Activated T-cell treated with anti-CD3 and anti-CD28 coated beads, Interleukin-2, amount 50 U/mL, for 1 hour (primary cell): ENCODE data around the gene AIP.

Source experiments
- DNase-seq: peaks from one replicate; pipeline ENCODE4 v3.0.0-alpha.2; 2020

Gene AIP

DNA sequence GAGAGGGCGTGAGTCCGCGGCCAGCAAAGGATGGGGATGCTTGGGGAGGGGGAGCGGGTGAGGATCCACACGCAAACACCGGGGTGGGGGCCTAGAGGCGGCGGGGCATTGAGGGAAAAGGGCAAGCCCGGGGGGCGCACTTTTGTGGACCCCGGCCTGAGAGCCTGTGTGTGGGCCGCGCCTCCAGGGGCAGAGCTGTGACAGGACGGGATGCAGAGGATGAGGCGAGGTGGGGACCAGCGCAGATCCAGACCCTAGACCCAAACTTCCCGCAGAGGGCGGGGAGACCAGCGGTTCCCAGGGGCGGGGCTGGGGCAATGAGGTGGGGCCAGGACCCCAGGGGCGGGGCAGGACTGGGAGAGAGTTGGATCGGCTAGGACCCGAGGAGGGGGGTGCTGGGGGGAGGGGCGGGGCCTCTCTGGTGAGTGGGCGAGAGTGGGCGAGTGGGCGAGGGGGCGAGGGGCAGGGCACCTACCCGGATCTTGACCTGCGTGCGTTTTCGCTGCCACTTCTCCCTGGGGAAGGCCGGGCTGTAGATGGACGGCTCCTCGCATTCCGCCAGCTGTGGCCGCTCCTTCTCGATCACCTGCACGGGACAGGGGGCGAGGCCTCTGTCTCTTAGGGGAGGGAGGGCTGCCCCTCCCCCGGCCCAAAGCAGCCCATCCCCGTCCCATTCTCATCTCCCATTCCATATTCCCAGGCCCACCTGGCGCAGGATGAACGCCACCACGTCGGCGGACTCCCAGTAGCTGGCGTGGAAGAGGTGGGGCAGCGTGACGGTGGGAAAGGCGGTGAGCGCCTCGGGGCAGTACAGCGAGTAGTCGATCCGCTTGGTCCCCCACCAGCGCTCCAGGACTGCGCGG, 11.8 kb downstream of the AIP start:
- DNase-seq: no peak

DNA sequence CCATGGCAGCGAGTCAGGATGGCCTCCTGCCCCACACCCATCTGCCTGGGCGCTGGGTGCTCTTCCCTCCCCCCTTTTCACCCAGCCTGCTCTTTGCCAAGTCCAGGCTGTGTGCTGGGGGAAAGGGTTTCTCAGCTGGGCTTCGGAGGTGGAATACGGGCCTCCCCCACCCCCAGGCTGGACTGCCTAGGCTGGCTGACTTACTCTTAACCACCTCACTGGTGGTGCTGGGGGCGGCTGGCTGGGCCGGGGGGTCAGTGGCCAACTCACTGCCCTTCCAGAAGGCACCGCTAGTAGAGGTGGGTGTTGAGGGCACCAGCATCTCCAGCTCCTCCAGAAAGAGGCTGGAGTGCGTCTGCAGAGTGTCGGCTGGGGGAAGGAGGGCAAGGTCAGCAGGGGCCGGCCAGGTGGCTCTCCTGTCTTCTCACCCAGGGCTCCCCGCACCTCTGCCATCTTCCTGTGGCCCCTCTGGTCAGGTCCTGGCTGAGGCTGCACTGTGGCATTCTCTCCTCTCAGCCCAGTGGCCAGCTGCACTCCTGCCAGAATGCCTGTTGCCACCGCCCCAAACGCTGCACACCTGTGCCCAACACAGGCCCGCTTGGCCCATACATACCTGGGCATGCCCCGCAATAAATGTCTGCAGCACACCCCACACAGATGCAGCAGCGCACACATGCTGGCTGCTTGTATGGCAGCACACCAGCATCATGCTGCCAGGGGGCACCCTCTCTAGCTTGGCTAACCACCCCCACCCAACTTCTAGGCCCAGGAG, 12.6 kb downstream of the AIP start:
- DNase-seq: no peak

GRCh38 chr11:67496113-67496512, 13.3 kb downstream of the AIP start:
- DNase-seq: no peak

- no peak for DNase-seq
Observed at GRCh38 chr11:67497656-67498291, 14.9 kb downstream of the AIP start.

DNA sequence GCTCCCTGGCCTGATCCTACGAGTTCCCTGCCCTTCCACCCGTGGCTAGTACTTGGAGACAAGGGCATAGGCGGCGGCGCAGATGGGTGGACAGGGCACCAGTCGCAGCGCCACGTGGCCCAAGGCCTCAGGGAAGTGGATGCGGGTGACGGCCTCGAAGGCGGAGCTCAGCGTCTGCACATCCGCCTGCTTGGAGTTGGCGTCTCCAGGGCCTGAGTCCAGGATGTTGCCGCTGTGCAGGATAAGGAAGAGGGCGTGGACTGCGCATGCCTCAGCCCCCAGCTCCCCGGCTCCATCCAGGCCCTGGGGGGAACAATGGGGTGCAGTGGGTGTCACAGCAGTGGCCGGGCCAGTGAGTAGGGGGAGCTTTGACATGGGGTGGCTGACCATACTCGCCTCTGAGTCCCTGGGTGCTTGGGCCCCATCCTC, 15.7 kb downstream of the AIP start:
- DNase-seq: no peak

DNA sequence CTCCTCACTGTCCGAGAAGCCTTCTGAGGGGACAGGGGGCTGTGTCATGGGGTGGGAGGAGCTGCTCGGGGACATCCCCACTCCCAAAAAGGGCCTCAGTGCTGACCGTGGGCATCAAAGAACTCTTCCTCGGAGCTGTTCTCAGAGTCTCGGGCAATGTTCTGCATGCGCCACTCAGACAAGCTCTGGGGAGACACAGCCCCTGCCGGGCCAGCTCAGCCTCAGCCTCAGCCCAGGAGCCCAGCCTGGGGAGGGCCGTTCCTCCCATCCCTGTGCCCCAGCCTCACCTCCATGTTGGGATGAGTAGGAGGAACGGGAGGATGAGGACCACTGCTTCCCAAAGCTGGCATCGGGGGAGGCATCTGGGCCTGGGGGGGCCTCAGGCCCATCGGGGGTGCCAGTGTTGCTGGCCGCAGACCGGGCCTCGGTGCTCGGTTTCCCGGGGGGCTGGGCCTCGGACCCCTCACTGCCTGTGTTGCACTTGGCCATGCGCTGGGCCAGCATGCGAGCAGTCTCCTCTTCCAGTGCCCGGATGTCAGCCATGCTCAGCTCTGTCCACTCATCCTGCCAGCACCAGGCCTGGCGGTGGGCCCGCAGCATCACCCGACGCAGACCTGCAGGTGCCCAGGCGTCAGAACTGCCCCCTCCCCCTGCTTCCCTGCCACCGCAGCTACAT, 17.1 kb downstream of the AIP start:
- no peak for DNase-seq

GRCh38 chr11:67500484-67500821, 17.6 kb downstream of the AIP start:
- DNase-seq: no peak

- DNase-seq: no peak
Observed at GRCh38 chr11:67500831-67501715, 18.2 kb downstream of the AIP start.

DNA sequence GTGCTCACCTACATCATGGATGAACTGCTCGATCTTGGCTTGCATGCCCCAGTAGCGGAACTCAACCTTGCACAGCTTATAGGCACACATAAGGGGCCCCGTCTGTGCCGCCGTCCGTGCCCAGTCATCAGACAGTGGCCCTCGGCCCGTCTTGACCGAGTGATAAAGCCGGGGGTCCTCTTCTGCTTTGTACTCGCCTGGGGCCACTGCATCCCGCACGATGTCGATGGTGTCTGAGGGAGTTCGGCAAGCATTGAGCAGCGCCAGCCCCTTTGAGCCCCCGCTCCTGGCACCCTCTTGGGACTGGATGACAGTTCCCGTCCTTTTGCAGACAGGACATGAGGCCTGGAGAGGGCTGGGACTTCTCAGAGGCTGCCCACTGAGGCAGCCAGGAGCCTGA, 19.0 kb downstream of the AIP start:
- DNase-seq: no peak

GRCh38 chr11:67502328-67502979, 19.6 kb downstream of the AIP start:
- no peak for DNase-seq

DNA sequence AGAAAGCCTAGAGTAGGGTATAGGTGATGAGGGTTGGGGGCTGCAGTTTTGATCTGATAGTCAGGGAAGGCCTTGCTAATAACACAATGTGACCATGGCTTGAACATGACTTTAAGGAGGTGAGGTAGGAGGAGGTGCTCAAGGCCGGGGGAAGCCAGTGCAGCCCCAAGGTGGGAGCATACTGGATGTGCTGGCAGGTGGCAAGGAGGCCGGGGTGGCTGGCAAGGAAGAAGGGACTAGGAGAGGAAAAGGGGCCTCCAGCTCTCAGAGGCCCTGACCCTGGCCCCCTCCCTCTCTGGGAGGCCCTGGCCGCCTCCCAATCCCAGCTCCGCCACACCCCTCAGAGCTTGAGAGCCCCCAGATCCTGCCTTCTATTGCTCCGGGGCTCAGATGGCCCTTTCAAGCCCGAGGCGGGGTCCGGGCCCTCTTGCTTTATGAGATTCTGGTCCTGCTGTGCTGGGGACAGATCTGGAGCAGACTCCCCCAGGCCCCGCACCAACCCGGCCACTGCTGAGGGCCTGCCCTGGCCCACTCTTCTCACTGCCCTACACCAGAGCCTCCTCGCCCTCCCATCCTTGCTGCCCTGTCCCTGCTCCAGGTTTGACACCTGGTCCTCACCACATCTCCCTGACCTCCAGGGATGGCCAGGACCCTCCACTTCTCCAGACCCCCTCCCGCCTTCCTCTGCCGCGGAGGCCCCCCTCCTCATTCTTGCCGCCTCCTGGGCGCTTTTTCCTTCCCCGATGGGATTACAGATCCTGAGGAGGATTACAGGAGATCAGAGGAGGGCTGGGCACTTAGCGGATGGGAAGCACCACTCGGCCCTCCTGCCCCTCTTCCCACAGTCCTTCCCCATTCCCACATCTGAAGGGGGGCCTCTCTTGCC, 20.5 kb downstream of the AIP start:
- DNase-seq: no peak

DNA sequence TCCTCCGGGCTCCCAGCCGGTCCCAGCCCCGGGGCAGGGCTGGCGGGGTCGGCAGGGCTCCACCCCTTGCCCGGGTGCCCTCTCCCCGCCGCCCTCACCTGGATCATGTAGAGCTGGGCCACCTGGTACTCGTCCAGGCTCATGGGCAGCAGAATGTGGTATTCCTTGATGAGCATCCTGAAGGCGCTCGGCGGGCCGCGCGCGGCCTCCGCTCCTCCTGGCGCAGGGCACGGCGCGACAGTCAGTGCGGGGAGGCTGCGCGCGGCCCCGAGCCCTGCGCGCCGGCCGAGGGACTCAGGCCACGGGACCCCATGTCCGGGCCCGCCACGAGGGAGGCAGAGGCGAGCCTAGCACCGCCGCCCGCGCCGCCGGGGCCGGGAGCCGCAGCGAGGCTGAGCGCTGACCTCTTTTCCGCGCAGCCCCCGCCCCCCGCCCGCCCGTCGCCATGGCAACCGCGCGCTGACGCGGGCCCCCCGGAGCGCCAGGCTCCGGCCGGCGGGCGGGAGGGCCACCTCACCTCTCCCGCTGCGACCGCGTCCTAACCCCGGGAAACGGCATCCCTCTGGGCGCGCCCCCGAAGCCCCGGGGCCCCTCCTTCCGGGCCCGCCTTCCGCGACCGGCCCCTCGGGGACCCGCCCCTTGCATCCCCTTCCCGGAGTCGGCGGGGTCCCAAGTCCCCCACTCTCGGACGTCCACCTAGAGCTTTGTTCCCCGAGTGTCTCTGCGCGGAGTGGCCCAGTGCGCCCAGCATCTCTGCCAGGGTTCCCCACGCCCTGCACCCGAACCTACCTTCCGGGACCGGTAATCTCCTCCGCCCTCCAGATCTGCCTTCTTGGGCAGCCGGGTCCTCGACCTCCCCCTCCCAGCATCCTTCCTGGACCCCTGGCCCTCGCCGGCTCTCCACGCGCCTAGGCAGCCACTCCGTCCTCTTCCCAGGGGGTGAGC, 21.5 kb downstream of the AIP start:
- DNase-seq: peak; percentile 54

GRCh38 chr11:67504950-67505581, 22.2 kb downstream of the AIP start, which contains the start of gene PITPNM1:
Gene PITPNM1 (minus strand): TSS chr11:67505363. CDS start chr11:67504180, 1,183 bp downstream.
- DNase-seq: peak; percentile 82

DNA sequence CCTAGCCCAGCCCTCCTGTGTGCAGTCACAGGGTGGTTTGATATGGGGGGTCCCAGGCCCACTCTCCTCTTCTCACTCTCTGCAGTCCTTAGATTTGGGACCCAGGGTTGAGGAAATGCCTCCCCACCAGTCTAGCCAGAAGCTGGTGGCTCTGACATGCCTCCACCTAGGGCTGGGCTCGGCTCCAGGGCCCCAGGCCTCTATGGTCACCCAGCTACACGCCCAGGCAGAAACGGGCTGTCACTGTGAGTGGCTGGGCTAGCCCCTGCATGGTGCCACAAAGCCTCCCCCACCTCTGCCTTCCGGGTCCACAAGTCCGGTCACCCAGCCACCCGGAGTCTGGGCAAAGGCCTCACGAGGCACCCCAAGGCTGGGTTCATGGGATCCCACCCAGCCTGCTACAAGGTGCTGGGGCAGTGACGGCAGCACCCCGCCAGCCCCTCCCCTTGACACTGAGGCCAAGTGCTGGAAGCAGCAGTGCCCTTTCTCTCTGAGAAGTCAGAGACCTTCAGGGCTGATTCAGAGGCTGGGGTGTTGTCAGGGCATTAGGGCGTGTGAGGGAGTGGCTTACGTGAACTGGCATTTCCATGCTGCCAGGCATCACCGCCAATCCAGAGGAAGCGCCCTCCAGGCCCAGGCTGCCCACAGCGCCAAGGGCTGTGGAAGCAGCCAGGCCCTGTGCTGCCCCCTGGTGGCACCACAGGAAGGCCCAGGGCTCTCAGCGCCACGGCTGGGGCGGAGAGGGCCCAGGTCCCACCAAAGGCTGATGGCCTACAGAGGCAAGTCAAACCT, 23.0 kb downstream of the AIP start:
- DNase-seq: peak; percentile 90

GRCh38 chr11:67506426-67507051, 23.7 kb downstream of the AIP start:
- DNase-seq: no peak

GRCh38 chr11:67507242-67507863, 24.5 kb downstream of the AIP start:
- DNase-seq: no peak
